ENCODE measurements around the gene IFT81.
"Not testable (repeated sequence)": the region's sequence is repeated elsewhere in the genome, so short reads cannot be mapped to it uniquely, and the experiment has no call there.

IFT81 gene

GRCh38 chr12:110105986-110106385, 18.2 kb upstream of the IFT81 start:
- DNase-seq, result no peak
- intact Hi-C loops (cut with DNase I), result loop anchor here (5.0 to 10.0 kb wide), 2 partner anchors 79 to 326 kb away; no protein-coding TSS in a partner anchor

GRCh38 chr12:110107369-110108281, 16.5 kb upstream of the IFT81 start:
- DNase-seq, result no peak
- intact Hi-C loops (cut with DNase I), result loop anchor here (5.0 to 10.0 kb wide), 2 partner anchors 77 to 325 kb away; no protein-coding TSS in a partner anchor

- intact Hi-C loops (cut with DNase I), result loop anchor here (5.0 to 10.0 kb wide), 2 partner anchors 76 to 324 kb away; no protein-coding TSS in a partner anchor
- no peak for DNase-seq
Measured at GRCh38 chr12:110108309-110109036, 15.7 kb upstream of the IFT81 start.

- intact Hi-C loops (cut with DNase I), result loop anchor here (5.0 to 10.0 kb wide), 2 partner anchors 76 to 323 kb away; no protein-coding TSS in a partner anchor
- no peak for DNase-seq
Measured at GRCh38 chr12:110109037-110109836, 14.9 kb upstream of the IFT81 start.

GRCh38 chr12:110109837-110110535, 14.2 kb upstream of the IFT81 start:
- intact Hi-C loops (cut with DNase I), result loop anchor here (5.0 to 10.0 kb wide), 2 partner anchors 75 to 322 kb away; no protein-coding TSS in a partner anchor
- DNase-seq, result no peak

GRCh38 chr12:110111476-110112334, 12.5 kb upstream of the IFT81 start:
- intact Hi-C loops (cut with DNase I), result no loop called here
- no peak for DNase-seq

- DNase-seq, result no peak
- intact Hi-C loops (cut with DNase I), result no loop called here
Measured at GRCh38 chr12:110112335-110112660, 11.9 kb upstream of the IFT81 start.

- intact Hi-C loops (cut with DNase I), result no loop called here
- DNase-seq, result no peak
Measured at GRCh38 chr12:110114528-110114937, 9.6 kb upstream of the IFT81 start.

- DNase-seq, result no peak
Measured at GRCh38 chr12:110115675-110116074, 8.5 kb upstream of the IFT81 start.

GRCh38 chr12:110116623-110117022, 7.5 kb upstream of the IFT81 start:
- DNase-seq, result no peak

More at GRCh38 chr12:110115675-110116074, 8.5 kb upstream of the IFT81 start:
- intact Hi-C loops (cut with DNase I), result no loop called here

GRCh38 chr12:110117210-110117609, 6.9 kb upstream of the IFT81 start:
- DNase-seq; intact Hi-C loops (cut with DNase I): not testable (repeated sequence)

More at GRCh38 chr12:110116623-110117022, 7.5 kb upstream of the IFT81 start:
- intact Hi-C loops (cut with DNase I), result no loop called here

- intact Hi-C loops (cut with DNase I), result no loop called here
- no peak for DNase-seq
Measured at GRCh38 chr12:110117956-110118685, 6.0 kb upstream of the IFT81 start.

GRCh38 chr12:110122929-110123328, 1.2 kb upstream of the IFT81 start:
- peak in 1 of 42 donors; percentile 26 for DNase-seq
- intact Hi-C loops (cut with DNase I), result loop anchor here (5.0 kb wide), 1 partner anchor 159 kb away; the partner anchor contains the start of gene ATP2A2

- intact Hi-C loops (cut with DNase I), result loop anchor here (5.0 kb wide), 1 partner anchor 158 kb away; the partner anchor contains the start of gene ATP2A2
- DNase-seq, result peak in 1 of 42 donors; percentile 96
Measured at GRCh38 chr12:110123919-110124268, 263 bp upstream of the IFT81 start.

GRCh38 chr12:110126557-110126956, 2.4 kb downstream of the IFT81 start:
- intact Hi-C loops (cut with DNase I), result no loop called here
- peak in 1 of 42 donors; percentile 36 for DNase-seq

GRCh38 chr12:110134691-110135411, 10.7 kb downstream of the IFT81 start:
- DNase-seq, result peak in 1 of 42 donors; percentile 14
- intact Hi-C loops (cut with DNase I), result no loop called here
